IMR-90 (cell line): ENCODE measurements around the gene RGS4. TPM values are rescaled to one million over a fixed set of nuclear protein-coding genes. Genes with fewer than 3 reads are reported as not detected.

Experiments
- ATAC-seq: fragments of 200-7000 bp; cut with Tn5 transposase; 2 replicates; pipeline ENCODE4 v1.9.1; 2020; ENCODE audit warnings: low read depth, mild to moderate bottlenecking, moderate library complexity
- BruUV-seq: library from RNA; stranded (reverse); fragments of 400-500 nt; replicated peaks from 2 replicates; lab custom pipeline; 2021; lab: Mats Ljungman, UMichigan
- CTCF ChIA-PET: fragments of 300-600 bp; formaldehyde crosslinking; extraction: SDS; loops from one replicate; lab custom pipeline; 2021; ENCODE audit warnings: antibody characterized with exemption; lab: Yijun Ruan, JAX
- POLR2A ChIA-PET: fragments of 300-600 bp; sonication (Branson Sonifier 250); formaldehyde crosslinking; loops from one replicate; lab custom pipeline; 2022; ENCODE audit warnings: antibody characterized with exemption; ENCODE audit not compliant: unreplicated experiment; lab: Charles Lee
- DNase-seq: peaks from one replicate; pipeline ENCODE4 v3.0.0; 2013
- H2AFZ ChIP-seq: replicated peaks from 2 replicates; pipeline ENCODE3; 2013; ENCODE audit warnings: low read length, mild to moderate bottlenecking; ENCODE audit not compliant: poor library complexity
- H2AK5ac ChIP-seq: 2 replicates; pipeline ENCODE4 v1.6.1; 2013; ENCODE audit warnings: low read depth, low read length, inconsistent platforms
- H2AK9ac ChIP-seq: replicated peaks from 2 replicates; pipeline ENCODE3; 2013; ENCODE audit warnings: mild to moderate bottlenecking, low read depth, low read length, moderate library complexity; ENCODE audit not compliant: poor library complexity
- H2BK120ac ChIP-seq: 2 replicates; pipeline ENCODE4 v1.6.1; 2013; ENCODE audit warnings: low read depth, low read length, inconsistent platforms
- H2BK15ac ChIP-seq: 3 replicates; pipeline ENCODE4 v1.6.1; 2013; ENCODE audit warnings: low read depth, low read length, inconsistent platforms
- H2BK20ac ChIP-seq: 2 replicates; pipeline ENCODE4 v1.6.1; 2013; ENCODE audit warnings: low read depth, mild to moderate bottlenecking, inconsistent platforms, low read length, moderate library complexity
- H2BK5ac ChIP-seq: 2 replicates; pipeline ENCODE4 v1.6.1; 2013; ENCODE audit warnings: mild to moderate bottlenecking, low read depth, low read length, inconsistent platforms; ENCODE audit not compliant: poor library complexity, severe bottlenecking
- H3K14ac ChIP-seq: replicated peaks from 2 replicates; pipeline ENCODE4 v1.6.1; 2013; ENCODE audit warnings: low read depth, low read length, inconsistent platforms
- H3K18ac ChIP-seq: 2 replicates; pipeline ENCODE4 v1.6.1; 2013; ENCODE audit warnings: low read depth, low read length, control low read depth
- H3K23ac ChIP-seq: 2 replicates; pipeline ENCODE4 v1.6.1; 2013; ENCODE audit warnings: low read depth, low read length, inconsistent platforms
- H3K27ac ChIP-seq: 2 replicates; pipeline ENCODE4 v1.5.1; 2013; ENCODE audit warnings: mild to moderate bottlenecking, control low read depth, low read length; ENCODE audit not compliant: insufficient read depth
- H3K27me3 ChIP-seq: 2 replicates; pipeline ENCODE4 v1.6.1; 2013; ENCODE audit warnings: low read length; ENCODE audit not compliant: control insufficient read depth, insufficient read depth
- H3K36me3 ChIP-seq: 2 replicates; pipeline ENCODE4 v1.6.1; 2013; ENCODE audit warnings: low read length, mixed read lengths; ENCODE audit not compliant: control insufficient read depth, insufficient read depth
- H3K4ac ChIP-seq: 2 replicates; pipeline ENCODE4 v1.6.1; 2013; ENCODE audit warnings: low read depth, low read length, inconsistent platforms
- H3K4me1 ChIP-seq: 2 replicates; pipeline ENCODE4 v1.6.1; 2013; ENCODE audit warnings: low read length, mixed read lengths; ENCODE audit not compliant: control insufficient read depth, insufficient read depth
- H3K4me2 ChIP-seq: 2 replicates; pipeline ENCODE4 v1.6.1; 2013; ENCODE audit warnings: low read depth, mild to moderate bottlenecking, control low read depth, low read length, moderate library complexity
- H3K4me3 ChIP-seq: 2 replicates; pipeline ENCODE4 v1.5.1; 2013; ENCODE audit warnings: low read depth, mild to moderate bottlenecking, control low read depth, low read length, moderate library complexity; ENCODE audit not compliant: insufficient read depth
- H3K56ac ChIP-seq: 2 replicates; pipeline ENCODE4 v1.6.1; 2013; ENCODE audit warnings: low read length, inconsistent platforms; ENCODE audit not compliant: insufficient read depth; ENCODE audit errors: extremely low read depth
- H3K79me1 ChIP-seq, 2 experiments: 2 replicates each; pipeline ENCODE4 v1.6.1; 2013; ENCODE audit warnings: low read length in 2 of 2, inconsistent platforms in 1 of 2, low read depth in 1 of 2
- H3K9ac ChIP-seq: 2 replicates; pipeline ENCODE4 v1.6.1; 2013; ENCODE audit warnings: low read depth, low read length, control low read depth
- H3K9me1 ChIP-seq: 2 replicates; pipeline ENCODE4 v1.6.1; 2013; ENCODE audit warnings: low read length, inconsistent platforms; ENCODE audit not compliant: insufficient read depth
- H3K9me3 ChIP-seq: 2 replicates; pipeline ENCODE4 v1.6.1; 2013; ENCODE audit warnings: low read length; ENCODE audit not compliant: control insufficient read depth, insufficient read depth
- H4K20me1 ChIP-seq: 2 replicates; pipeline ENCODE4 v1.6.1; 2013; ENCODE audit warnings: low read length, inconsistent platforms; ENCODE audit not compliant: insufficient read depth
- H4K5ac ChIP-seq: 2 replicates; pipeline ENCODE4 v1.6.1; 2013; ENCODE audit warnings: mild to moderate bottlenecking, low read depth, low read length, control low read depth
- H4K8ac ChIP-seq, 2 experiments: 2 replicates each; pipeline ENCODE4 v1.6.1; 2013; ENCODE audit warnings: low read depth in 2 of 2, low read length in 2 of 2, control low read depth in 1 of 2, inconsistent platforms in 1 of 2
- H4K91ac ChIP-seq: 2 replicates; pipeline ENCODE4 v1.6.1; 2013; ENCODE audit warnings: low read depth, low read length, inconsistent platforms; ENCODE audit not compliant: insufficient read depth
- BHLHE40 ChIP-seq: fragments of 150-350 bp; IDR thresholded peaks from 2 replicates; pipeline ENCODE4 v1.6.1; 2016; ENCODE audit warnings: mild to moderate bottlenecking, low read depth, low read length
- CEBPB ChIP-seq: IDR thresholded peaks from 2 replicates; pipeline ENCODE4 v1.6.1; 2012; ENCODE audit warnings: low read depth, low read length, improper control_type of control experiment
- CHD1 ChIP-seq: IDR thresholded peaks from 2 replicates; pipeline ENCODE4 v1.6.1; 2012; ENCODE audit warnings: low read depth, low read length, improper control_type of control experiment
- ELK1 ChIP-seq: fragments of 150-350 bp; IDR thresholded peaks from 2 replicates; pipeline ENCODE4 v1.6.1; 2016; ENCODE audit warnings: low read depth, mild to moderate bottlenecking, low read length, moderate library complexity, borderline replicate concordance
- FOS ChIP-seq: fragments of 150-350 bp; IDR thresholded peaks from 2 replicates; pipeline ENCODE4 v1.6.1; 2016; ENCODE audit warnings: low read depth, low read length
- MAFK ChIP-seq: IDR thresholded peaks from 2 replicates; pipeline ENCODE4 v1.6.1; 2012; ENCODE audit warnings: low read depth, low read length, improper control_type of control experiment
- MAZ ChIP-seq: IDR thresholded peaks from 2 replicates; pipeline ENCODE4 v1.6.1; 2012; ENCODE audit warnings: low read depth, mild to moderate bottlenecking, low read length, improper control_type of control experiment, moderate library complexity, borderline replicate concordance
- MXI1 ChIP-seq: IDR thresholded peaks from 2 replicates; pipeline ENCODE4 v1.6.1; 2012; ENCODE audit warnings: low read depth, mild to moderate bottlenecking, low read length, moderate library complexity, borderline replicate concordance
- NFE2L2 ChIP-seq: fragments of 150-350 bp; IDR thresholded peaks from 2 replicates; pipeline ENCODE4 v1.6.1; 2016; ENCODE audit warnings: low read depth, mild to moderate bottlenecking, low read length
- POLR2A ChIP-seq: IDR thresholded peaks from 2 replicates; pipeline ENCODE4 v1.6.1; 2012; ENCODE audit warnings: mild to moderate bottlenecking, low read depth, low read length
- RAD21 ChIP-seq: IDR thresholded peaks from 2 replicates; pipeline ENCODE4 v1.6.1; 2012; ENCODE audit warnings: low read length, improper control_type of control experiment
- RCOR1 ChIP-seq: IDR thresholded peaks from 2 replicates; pipeline ENCODE4 v1.6.1; 2012; ENCODE audit warnings: mild to moderate bottlenecking, low read length, improper control_type of control experiment; ENCODE audit not compliant: insufficient replicate concordance
- RFX5 ChIP-seq: IDR thresholded peaks from 2 replicates; pipeline ENCODE4 v1.8.0; 2012; ENCODE audit warnings: low read depth, mild to moderate bottlenecking, low read length, moderate library complexity
- SMC3 ChIP-seq: fragments of 150-350 bp; IDR thresholded peaks from 2 replicates; pipeline ENCODE4 v1.6.1; 2016; ENCODE audit warnings: low read depth, mild to moderate bottlenecking, antibody characterized with exemption, low read length, moderate library complexity
- USF2 ChIP-seq: fragments of 150-350 bp; IDR thresholded peaks from 2 replicates; pipeline ENCODE4 v1.6.1; 2017; ENCODE audit warnings: mild to moderate bottlenecking, antibody characterized with exemption, low read length, low read depth
- WGBS, 2 experiments: methylation state at CpG; one replicate each; pipeline versions ENCODE4 v1.1.5 to v1.1.7; 2013; ENCODE audit warnings: missing lambda C conversion rate in 2 of 2; ENCODE audit not compliant: insufficient read length in 1 of 2; ENCODE audit errors: extremely low coverage in 2 of 2; 5-methylcytosine and 5-hydroxymethylcytosine counted together
- dilution Hi-C: fragments of 300-500 bp; cut with HindIII; formaldehyde crosslinking; loops from one replicate; pipeline ENCODE4 v1.14.3; 2018; ENCODE audit warnings: low sequenced_read_pairs; ENCODE audit not compliant: unreplicated experiment
- in situ Hi-C: fragments of 300-500 bp; cut with MboI; formaldehyde crosslinking; loops from 3 replicates; pipeline ENCODE4 v1.14.3; 2019; ENCODE audit warnings: low sequenced_read_pairs, inconsistent platforms, mixed read lengths
- intact Hi-C: fragments of 100-400 bp; cut with micrococcal nuclease; formaldehyde crosslinking; loops from 2 replicates; pipeline ENCODE4 v1.10.0; 2022
- polyA plus RNA-seq, 3 experiments: library from polyadenylated mRNA; depleted of rRNA; stranded (reverse); fragments of >200 nt; gene quantifications; 2 replicates each; pipeline ENCODE4 v1.2.3, GENCODE V29; 2012; ENCODE audit warnings: low replicate concordance in 1 of 3
- total RNA-seq: library from RNA; depleted of rRNA; stranded (reverse); fragments of >200 nt; gene quantifications from 2 replicates; pipeline ENCODE4 v1.2.3, GENCODE V29; 2012
- TF ChIP-seq, protein P1 (sequence below): conservative IDR thresholded peaks from 2 replicates; pipeline ENCODE4 v1.5.1; 2012; ENCODE audit warnings: mild to moderate bottlenecking, low read depth, low read length, improper control_type of control experiment

Gene RGS4
- total and polyA plus RNA-seq, 2 of the 4 experiments (the other 2 are of a cell fraction): 202 to 538 TPM

- Histone ChIP-seq H3K9me3 (no peaks in the 10 kb centered on the region), H2BK120ac (no peak overlapping the region), H2BK20ac (no peak overlapping the region), H3K14ac (no peak overlapping the region), H3K9me1 (no peaks in the 10 kb centered on the region), H3K4ac (no peak overlapping the region), H3K27me3 (no peaks in the 10 kb centered on the region), H3K23ac (no peak overlapping the region), H2AK9ac (no peak overlapping the region), H3K56ac (no peak overlapping the region; the same call in 1 of the 2 replicates), H2AFZ (no peak overlapping the region), H3K79me1 (no peaks in the 10 kb centered on the region), H3K18ac (no peak overlapping the region), H3K4me1 (no peaks in the 10 kb centered on the region), H3K36me3 (no peaks in the 10 kb centered on the region), H4K20me1 (no peaks in the 10 kb centered on the region), H2BK15ac (no peak overlapping the region), H4K5ac (no peak overlapping the region), H4K91ac (no peak overlapping the region), H3K4me2 (no peak overlapping the region), H3K4me3 (no peak overlapping the region), H2AK5ac (no peak overlapping the region), H3K27ac (no peak overlapping the region), H3K9ac (no peak overlapping the region), H2BK5ac (no peak overlapping the region), H4K8ac (no peak overlapping the region)
- ATAC-seq (no peak), DNase-seq (no peak)
- no peak for TF ChIP-seq POLR2A
- TF ChIP-seq, protein P1, sequence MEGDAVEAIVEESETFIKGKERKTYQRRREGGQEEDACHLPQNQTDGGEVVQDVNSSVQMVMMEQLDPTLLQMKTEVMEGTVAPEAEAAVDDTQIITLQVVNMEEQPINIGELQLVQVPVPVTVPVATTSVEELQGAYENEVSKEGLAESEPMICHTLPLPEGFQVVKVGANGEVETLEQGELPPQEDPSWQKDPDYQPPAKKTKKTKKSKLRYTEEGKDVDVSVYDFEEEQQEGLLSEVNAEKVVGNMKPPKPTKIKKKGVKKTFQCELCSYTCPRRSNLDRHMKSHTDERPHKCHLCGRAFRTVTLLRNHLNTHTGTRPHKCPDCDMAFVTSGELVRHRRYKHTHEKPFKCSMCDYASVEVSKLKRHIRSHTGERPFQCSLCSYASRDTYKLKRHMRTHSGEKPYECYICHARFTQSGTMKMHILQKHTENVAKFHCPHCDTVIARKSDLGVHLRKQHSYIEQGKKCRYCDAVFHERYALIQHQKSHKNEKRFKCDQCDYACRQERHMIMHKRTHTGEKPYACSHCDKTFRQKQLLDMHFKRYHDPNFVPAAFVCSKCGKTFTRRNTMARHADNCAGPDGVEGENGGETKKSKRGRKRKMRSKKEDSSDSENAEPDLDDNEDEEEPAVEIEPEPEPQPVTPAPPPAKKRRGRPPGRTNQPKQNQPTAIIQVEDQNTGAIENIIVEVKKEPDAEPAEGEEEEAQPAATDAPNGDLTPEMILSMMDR: no peak
- TF ChIP-seq MAFK: no peak
- no peak for TF ChIP-seq NFE2L2
- TF ChIP-seq RFX5: no peak
- no peak for TF ChIP-seq USF2
- no peak for TF ChIP-seq BHLHE40
- no peak for TF ChIP-seq MAZ
- no peak for TF ChIP-seq CHD1
- TF ChIP-seq FOS: no peak
- TF ChIP-seq MXI1: no peak
- TF ChIP-seq SMC3: no peak
- TF ChIP-seq RAD21: no peak
- no peak for TF ChIP-seq ELK1
- TF ChIP-seq RCOR1: no peak
- TF ChIP-seq CEBPB: no peak
- ChIA-PET CTCF (interaction anchor here (0.5 kb wide), 1 partner anchor 267 kb away, joined by 3 read pairs; no protein-coding TSS in a partner anchor), POLR2A (no interaction called here)
- in situ Hi-C loops (no loop called here), dilution Hi-C loops (no loop called here), intact Hi-C loops (no loop called here)
- BruUV-seq: no TSS peak
- no CpG with 5 or more reads among the region's 1 CpG for WGBS, 2 experiments
Measured at GRCh38 chr1:163115887-163116286, 46.7 kb downstream of the RGS4 start.
